HG03460 (cell line): ENCODE measurements around the gene SPSB1.

Source experiments
- ATAC-seq: cut with Tn5 transposase; IDR thresholded peaks from one replicate; pipeline ENCODE4 v1.9.1; 2021; ENCODE audit not compliant: unreplicated experiment

SPSB1 gene

GRCh38 chr1:9341301-9341845 lies 48.7 kb downstream of the SPSB1 start:
- ATAC-seq: no peak

- no peak for ATAC-seq
Observed at GRCh38 chr1:9343269-9343668, 50.6 kb downstream of the SPSB1 start.

- no peak for ATAC-seq
Observed at GRCh38 chr1:9344426-9345200, 51.9 kb downstream of the SPSB1 start.

GRCh38 chr1:9345471-9345870 lies 52.8 kb downstream of the SPSB1 start:
- no peak for ATAC-seq

GRCh38 chr1:9345922-9346321 lies 53.2 kb downstream of the SPSB1 start:
- no peak for ATAC-seq

- ATAC-seq: no peak
Observed at GRCh38 chr1:9346566-9346965, 53.9 kb downstream of the SPSB1 start.

GRCh38 chr1:9347095-9347850 lies 54.6 kb downstream of the SPSB1 start:
- ATAC-seq: no peak

- no peak for ATAC-seq
Observed at GRCh38 chr1:9349331-9349851, 56.7 kb downstream of the SPSB1 start.

GRCh38 chr1:9350013-9350908 lies 57.6 kb downstream of the SPSB1 start:
- ATAC-seq: no peak

GRCh38 chr1:9350960-9351359 lies 58.3 kb downstream of the SPSB1 start:
- no peak for ATAC-seq

- ATAC-seq: no peak
Observed at GRCh38 chr1:9351654-9352271, 59.1 kb downstream of the SPSB1 start.

GRCh38 chr1:9352377-9353134 lies 59.9 kb downstream of the SPSB1 start:
- ATAC-seq: no peak

GRCh38 chr1:9355503-9355902 lies 62.8 kb downstream of the SPSB1 start:
- no peak for ATAC-seq

GRCh38 chr1:9356021-9356420 lies 63.3 kb downstream of the SPSB1 start:
- ATAC-seq: no peak

GRCh38 chr1:9356829-9357466 lies 64.3 kb downstream of the SPSB1 start:
- no peak for ATAC-seq

GRCh38 chr1:9357958-9358357 lies 65.3 kb downstream of the SPSB1 start:
- no peak for ATAC-seq

GRCh38 chr1:9360371-9361064 lies 67.8 kb downstream of the SPSB1 start:
- no peak for ATAC-seq

- ATAC-seq: no peak
Observed at GRCh38 chr1:9361630-9362260, 69.1 kb downstream of the SPSB1 start.
